ENCODE results near the gene LTB4R2. TPM values are rescaled to one million over a fixed set of nuclear protein-coding genes. Genes with fewer than 3 reads are reported as not detected.

The LTB4R2 gene
- total RNA-seq, 4 donors from 2014 or later, result 2.0 to 11.9 (median 6.4) TPM

DNA sequence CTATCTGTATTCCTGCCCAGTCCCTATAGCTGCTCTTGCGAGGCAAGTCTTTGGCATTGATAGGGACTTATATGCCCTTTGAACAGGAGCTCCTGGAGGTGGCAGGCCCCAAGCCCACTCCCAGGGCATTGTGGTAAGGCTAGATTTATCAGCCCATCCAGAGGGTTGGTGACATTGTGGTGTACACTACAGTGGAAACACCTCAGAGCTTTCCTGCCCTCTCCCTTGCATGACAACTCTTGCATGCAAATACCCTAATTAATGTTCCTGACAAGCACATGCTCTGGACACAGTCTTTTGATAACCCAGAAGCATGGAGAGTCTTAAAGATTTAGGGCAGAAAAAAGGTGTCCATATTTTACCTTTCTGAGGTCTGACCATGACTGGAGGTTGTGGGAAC is 30.7 kb downstream of the LTB4R2 start:
- TF ChIP-seq CTCF (IDR thresholded peaks at IDR 0.05; ENCODE audit: low read depth), result no peak

GRCh38 chr14:24342889-24343288 is 32.9 kb downstream of the LTB4R2 start:
- no peak for TF ChIP-seq CTCF (IDR thresholded peaks at IDR 0.05; ENCODE audit: low read depth)

DNA sequence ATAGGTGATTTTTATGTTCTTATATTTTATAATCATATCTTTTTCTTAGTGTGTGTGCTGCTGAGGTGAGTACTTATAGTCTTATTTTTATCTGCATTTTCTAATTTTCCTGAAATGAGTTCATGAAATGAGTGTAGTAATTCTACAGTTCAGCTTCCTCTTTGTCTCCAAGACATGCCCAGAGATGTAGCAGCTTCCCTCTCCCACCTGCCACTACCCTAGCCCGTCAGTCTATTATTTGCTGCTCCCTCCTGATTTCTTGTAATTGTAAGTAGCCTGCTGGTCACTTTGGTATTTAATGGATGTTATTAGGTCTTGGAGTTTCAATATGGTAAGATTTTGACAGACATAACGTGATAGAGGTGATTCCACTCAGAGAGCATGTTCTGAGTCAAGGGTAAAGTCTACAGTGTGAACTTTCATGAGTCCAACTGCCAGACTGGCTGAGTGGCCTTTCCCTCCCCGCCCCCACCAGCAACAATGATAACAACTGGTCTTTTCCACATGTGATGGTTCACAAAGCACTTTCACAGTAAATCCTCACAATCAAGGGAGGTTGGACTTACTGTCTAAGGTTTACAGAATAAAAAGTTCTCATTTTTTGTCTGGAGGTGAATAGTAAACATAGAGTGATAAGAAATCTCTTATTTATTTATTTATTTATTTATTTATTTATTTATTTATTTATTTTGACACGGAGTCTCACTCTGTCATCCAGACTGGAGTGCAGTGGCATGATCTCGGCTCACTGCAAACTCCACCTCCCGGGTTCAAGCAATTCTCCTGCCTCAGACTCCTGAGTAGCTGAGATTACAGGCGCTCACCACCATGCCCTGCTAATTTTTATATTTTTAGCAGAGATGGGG is 34.1 kb downstream of the LTB4R2 start:
- no peak for TF ChIP-seq CTCF (IDR thresholded peaks at IDR 0.05; ENCODE audit: low read depth)

DNA sequence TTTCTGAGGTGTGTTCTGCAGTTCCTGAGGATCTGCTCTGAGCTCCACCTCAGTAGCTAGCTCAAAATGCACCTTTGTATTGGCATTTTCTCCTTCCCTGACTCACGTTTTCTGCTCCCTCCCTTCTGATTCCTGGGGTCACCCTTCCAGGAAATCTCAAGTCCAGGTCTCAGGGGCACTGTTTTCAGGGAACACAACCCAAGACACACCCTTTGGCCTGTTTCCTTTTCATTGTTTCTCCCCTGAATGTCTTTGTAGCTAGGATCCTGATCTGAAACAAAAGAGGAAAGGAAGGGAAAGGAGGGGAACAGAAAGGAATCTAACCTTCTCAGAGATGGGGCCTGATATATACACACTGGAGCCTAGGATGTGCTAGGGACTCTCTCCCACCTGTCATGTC is 37.2 kb downstream of the LTB4R2 start:
- TF ChIP-seq CTCF (IDR thresholded peaks at IDR 0.05; ENCODE audit: low read depth), result no peak

- no peak for TF ChIP-seq CTCF (IDR thresholded peaks at IDR 0.05; ENCODE audit: low read depth)
These were observed 38.2 kb downstream of the LTB4R2 start for GRCh38 chr14:24348186-24348585.

DNA sequence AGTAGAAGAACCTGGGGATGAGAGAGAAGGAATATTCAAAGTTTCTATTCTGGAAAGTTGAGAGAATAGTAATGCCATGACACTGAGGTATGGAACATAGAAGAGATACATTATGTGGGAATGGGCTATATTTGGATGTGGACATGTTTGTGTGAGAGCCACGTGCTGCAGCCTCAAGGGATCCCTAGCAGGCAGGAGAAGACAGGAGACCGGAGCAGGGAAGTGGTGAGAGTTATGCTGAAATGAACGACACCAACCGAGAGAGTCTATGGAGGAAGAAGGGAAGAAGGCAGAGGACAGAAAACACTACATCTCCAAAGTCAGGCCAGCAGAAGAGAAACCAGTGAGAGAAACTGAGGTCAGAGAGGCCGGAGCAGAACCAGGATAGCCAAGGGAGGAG is 39.8 kb downstream of the LTB4R2 start:
- no peak for TF ChIP-seq CTCF (IDR thresholded peaks at IDR 0.05; ENCODE audit: low read depth)

DNA sequence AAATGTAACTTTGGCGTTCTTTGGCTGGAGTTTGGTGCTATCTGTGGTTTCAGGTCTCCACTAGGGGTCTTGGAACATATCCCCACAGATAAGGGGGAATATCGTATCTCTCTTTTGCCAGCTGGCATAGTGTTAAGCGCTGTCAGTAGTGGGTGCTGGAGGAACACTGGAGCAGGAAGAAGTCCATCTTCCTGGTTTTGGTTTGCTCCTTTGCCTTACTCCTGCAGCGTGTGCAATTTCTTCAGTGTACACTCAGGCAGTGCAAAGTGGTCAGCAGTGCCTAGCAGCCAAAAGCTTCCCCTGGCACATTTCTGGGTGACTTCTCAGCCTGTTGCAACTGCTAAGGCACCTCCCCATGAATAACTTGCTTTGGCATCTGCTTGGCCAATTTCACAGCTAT is 41.6 kb downstream of the LTB4R2 start:
- TF ChIP-seq CTCF (IDR thresholded peaks at IDR 0.05; ENCODE audit: low read depth), result no peak
